Activated CD8-positive, alpha-beta memory T cell treated with anti-CD3 and anti-CD28 coated beads for 36 hours (primary cell): ENCODE data around the gene LSS. TPM values are rescaled to one million over a fixed set of nuclear protein-coding genes. Genes with fewer than 3 reads are reported as not detected.

Experiments
- CTCF ChIA-PET: fragments of 350-600 bp; sonication (Branson Sonifier 250); formaldehyde crosslinking; loops from one replicate; lab custom pipeline; 2021; ENCODE audit warnings: antibody characterized with exemption; lab: Charles Lee
- POLR2A ChIA-PET: fragments of 350-600 bp; sonication (Branson Sonifier 250); formaldehyde crosslinking; loops from one replicate; lab custom pipeline; 2021; ENCODE audit warnings: antibody characterized with exemption; lab: Charles Lee
- total RNA-seq, 2 experiments: library from RNA; stranded (reverse); gene quantifications; one replicate each; pipeline ENCODE4 v1.2.3, GENCODE V29; 2021

LSS gene
- total RNA-seq, 2 experiments from 2014 or later: 19.2 to 20.1 TPM

GRCh38 chr21:46160907-46161632, 67.5 kb downstream of the LSS start:
- ChIA-PET CTCF (interaction anchor here (0.6 kb wide), 1 partner anchor 41 kb away, joined by 3 read pairs; no protein-coding TSS in a partner anchor), POLR2A (no interaction called here)

DNA sequence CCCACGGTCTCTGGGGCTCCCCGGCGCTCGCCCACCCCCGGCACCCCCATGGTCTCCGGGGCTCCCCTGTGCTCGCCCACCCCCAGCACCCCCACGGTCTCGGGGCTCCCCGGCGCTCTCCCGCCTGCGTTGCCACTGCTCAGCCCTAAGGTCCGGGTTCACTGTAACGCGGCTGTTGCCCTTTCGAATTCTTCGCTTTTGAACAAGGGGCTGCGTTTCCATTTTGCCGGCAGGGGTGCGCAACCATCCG, 68.0 kb downstream of the LSS start:
- POLR2A ChIA-PET: no interaction called here

DNA sequence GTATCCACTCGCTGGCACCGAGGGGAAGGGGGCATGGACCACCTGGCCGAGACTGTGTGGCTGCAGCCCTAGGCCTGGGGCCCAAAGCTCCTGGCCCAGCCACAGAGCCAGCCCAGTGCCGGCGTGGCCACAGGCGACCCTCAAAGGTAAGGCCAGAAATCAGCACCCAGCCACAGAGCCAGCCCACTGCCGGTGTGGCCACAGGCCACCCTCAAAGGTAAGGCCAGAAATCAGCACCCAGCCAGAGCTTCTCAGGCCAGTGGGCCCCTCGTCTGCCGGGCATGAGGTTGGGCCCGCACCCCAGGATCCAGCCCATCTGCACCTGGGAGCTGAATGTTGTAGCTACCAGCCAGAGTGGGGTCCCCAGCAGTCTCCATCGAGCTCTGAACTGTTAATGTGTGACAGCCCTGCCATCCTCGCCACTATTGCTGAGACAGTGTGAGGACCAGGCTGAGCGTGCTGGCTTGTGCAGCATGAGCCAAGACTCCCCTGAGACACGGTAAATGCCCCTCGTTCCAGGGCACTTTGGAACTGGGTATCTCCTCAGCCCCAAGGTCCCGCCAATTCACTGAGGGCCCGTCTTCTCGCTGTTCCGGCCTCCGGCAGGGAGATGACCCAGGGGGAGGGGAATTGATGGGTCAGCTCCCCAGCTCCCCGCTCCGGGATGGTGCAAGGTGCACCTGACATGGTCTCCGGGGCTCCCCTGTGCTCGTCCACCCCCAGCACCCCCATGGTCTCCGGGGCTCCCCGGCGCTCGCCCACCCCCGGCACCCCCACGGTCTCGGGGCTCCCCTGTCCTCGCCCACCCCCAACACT, 68.5 kb downstream of the LSS start:
- POLR2A ChIA-PET: no interaction called here

More for the DNA sequence above, 68.0 kb downstream of the LSS start:
- CTCF ChIA-PET: no interaction called here

GRCh38 chr21:46159390-46159789, 69.2 kb downstream of the LSS start:
- POLR2A ChIA-PET: no interaction called here
- CTCF ChIA-PET: no interaction called here

More for the DNA sequence above, 68.5 kb downstream of the LSS start:
- CTCF ChIA-PET: no interaction called here

GRCh38 chr21:46158666-46159300, 69.8 kb downstream of the LSS start:
- POLR2A ChIA-PET: no interaction called here
- CTCF ChIA-PET: interaction anchor here (0.9 kb wide), 1 partner anchor 15 kb away, joined by 4 read pairs; no protein-coding TSS in a partner anchor

GRCh38 chr21:46157987-46158451, 70.6 kb downstream of the LSS start:
- ChIA-PET POLR2A (no interaction called here), CTCF (interaction anchor here (0.9 kb wide), 1 partner anchor 14 kb away, joined by 4 read pairs; no protein-coding TSS in a partner anchor)

DNA sequence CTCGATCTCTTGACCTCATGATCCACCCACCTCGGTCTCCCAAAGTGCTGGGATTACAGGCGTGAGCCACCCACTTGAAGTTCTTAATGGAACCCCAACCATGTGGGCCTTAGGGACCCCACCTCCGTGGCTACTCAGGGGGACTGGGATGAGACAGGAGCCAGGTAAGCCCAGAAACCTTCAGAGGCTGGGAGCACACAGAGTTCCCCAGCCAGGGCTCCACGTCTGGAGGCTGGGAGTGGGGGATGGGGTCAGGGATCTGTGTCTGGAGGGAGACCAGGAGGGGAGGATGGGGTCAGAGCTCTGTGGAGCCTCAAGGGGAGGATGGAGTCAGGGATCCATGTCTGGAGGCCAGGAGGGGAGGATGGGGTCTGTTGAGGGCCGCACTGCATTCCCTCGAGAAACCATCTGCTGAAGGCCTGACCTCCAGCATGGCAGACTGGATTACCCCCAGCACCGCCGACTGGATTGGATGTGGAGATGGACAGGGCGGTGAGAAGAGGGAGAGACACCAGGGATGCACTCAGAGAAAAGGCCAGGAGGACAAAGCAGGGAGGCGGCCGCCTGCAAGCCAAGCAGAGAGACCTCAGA, 71.1 kb downstream of the LSS start:
- ChIA-PET CTCF (no interaction called here), POLR2A (no interaction called here)

DNA sequence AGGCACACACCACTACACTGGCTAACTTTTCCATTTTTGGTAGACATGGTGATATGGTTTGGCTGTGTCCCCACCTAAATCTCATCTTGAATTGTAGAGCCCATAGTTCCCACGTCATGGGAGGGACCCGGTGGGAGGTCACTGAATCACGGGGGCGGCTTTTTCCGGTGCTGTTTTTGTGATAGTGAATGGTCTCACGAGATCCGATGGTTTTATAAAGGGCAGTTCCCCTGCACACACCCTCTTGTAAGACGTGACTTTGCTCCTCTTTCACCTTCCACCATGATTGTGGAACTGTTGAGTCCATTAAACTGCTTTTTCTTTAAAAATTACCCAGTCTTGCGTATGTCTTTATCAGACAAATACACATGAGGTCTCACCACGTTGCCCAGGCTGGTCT, 71.9 kb downstream of the LSS start:
- CTCF ChIA-PET: interaction anchor here (0.9 kb wide), 1 partner anchor 44 kb away, joined by 3 read pairs; no protein-coding TSS in a partner anchor
- POLR2A ChIA-PET: no interaction called here

- CTCF ChIA-PET: interaction anchor here (0.9 kb wide), 1 partner anchor 44 kb away, joined by 3 read pairs; no protein-coding TSS in a partner anchor
Observed at GRCh38 chr21:46156378-46156645, 72.3 kb downstream of the LSS start.

GRCh38 chr21:46155514-46156377, 72.8 kb downstream of the LSS start, which contains the start of gene FTCD:
Gene FTCD (minus strand): TSS chr21:46155579. CDS start chr21:46155523, 56 bp downstream.
- POLR2A ChIA-PET: no interaction called here

More at GRCh38 chr21:46156378-46156645, 72.3 kb downstream of the LSS start:
- POLR2A ChIA-PET: no interaction called here

DNA sequence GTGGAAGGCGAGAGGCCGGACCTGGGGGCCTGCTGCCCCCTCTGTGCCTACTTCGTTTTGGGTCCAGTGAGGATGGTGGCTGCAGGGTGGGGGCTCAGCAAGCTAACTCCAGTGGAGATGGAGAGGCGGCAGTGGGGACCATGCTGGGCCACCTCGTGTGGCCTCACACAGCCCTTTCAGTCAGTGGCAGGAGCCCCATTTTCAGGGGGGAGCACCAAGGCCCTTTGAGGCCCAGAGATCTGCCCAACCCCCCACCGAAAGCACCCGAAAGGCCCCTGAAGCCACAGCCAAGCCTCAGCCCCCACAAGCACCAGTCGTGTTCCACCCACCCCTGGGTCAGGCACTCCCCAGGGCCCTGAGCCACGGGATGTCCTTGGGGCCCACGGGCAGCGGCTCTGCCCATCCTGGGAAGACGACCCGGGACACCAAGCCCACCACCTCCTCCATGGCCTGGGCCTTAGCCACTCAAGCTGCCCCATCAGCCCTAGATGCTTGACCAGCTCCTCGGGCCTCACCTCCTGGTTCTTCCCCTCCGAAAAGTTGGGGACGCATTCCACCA, 73.5 kb downstream of the LSS start:
- ChIA-PET CTCF (interaction anchor here (1.2 kb wide), 1 partner anchor 12 kb away, joined by 3 read pairs; no protein-coding TSS in a partner anchor), POLR2A (no interaction called here)

More at GRCh38 chr21:46155514-46156377, 72.8 kb downstream of the LSS start, which contains the start of gene FTCD:
- CTCF ChIA-PET: interaction anchor here (0.9 to 1.2 kb wide), 2 partner anchors 12 to 43 kb away, joined by 3 read pairs; no protein-coding TSS in a partner anchor

- CTCF ChIA-PET: interaction anchor here (1.0 to 1.5 kb wide), 3 partner anchors 11 to 73 kb away, joined by 3 read pairs; no protein-coding TSS in a partner anchor
Observed at GRCh38 chr21:46154155-46154954, 74.2 kb downstream of the LSS start.

DNA sequence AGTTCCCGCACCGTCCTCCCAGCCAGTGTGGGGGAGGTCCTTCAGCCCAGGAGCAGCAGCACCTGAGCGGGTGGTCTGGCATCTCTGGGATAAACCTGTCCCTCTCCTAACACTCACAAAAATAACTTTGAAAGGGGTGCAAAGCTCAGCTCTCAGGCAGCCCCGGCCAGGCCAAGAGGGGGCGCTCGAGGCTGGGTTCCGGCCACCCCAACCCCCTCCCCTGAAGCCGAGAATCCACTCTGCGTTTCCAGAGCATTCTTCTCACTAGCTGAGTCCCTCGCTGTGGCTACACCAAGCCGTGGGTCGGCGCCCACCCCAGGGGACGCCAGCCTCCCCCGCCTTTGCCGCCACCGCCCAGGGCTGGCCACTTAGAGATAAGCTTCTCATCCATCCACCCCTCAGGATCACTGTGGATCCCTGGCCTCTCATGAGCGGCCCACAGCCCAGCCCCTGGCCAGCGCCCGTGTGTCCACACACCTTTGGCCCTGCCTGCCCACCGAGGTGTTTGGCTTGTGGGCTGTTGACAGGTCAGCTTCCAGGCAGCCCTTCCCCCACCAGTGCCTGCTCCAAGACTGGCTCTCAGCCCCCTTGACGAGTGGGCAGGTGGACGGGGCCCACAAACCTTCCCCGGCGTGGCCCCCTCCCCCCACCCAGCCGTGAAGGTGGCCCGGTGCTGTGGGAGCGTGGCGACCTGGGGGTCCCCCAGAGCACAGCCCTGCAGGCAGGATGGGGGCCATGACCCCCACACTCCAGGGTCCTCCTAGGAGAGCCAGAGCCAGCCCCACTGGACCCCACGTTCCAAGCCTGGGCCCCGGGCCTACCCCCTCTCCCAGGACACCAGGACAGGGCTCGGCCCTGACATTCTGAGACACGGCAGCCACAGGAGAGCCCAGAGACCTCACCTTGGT, 75.1 kb downstream of the LSS start:
- ChIA-PET POLR2A (no interaction called here), CTCF (interaction anchor here (1.0 to 1.8 kb wide), 4 partner anchors 10 to 74 kb away, joined by 3 to 13 read pairs (median 3); no protein-coding TSS in a partner anchor)

More at GRCh38 chr21:46154155-46154954, 74.2 kb downstream of the LSS start:
- POLR2A ChIA-PET: no interaction called here

DNA sequence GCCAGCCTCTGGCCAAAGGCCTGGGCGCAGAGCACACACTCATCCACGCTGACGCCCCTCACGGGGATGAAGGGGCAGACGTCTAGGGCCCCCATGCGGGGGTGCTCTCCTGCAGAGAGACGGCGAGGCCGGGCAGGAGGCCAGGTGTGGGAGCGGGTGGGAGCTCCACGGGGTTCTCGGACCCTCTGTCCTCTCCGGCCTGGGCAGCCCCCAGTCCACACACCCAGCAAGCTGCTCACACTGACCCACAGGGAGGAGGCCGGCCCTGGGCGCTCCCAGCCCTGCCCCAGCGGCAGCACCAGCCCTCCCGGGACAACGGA, 75.7 kb downstream of the LSS start:
- ChIA-PET CTCF (interaction anchor here (1.3 to 1.8 kb wide), 3 partner anchors 9 to 21 kb away, joined by 3 to 13 read pairs (median 3); no protein-coding TSS in a partner anchor), POLR2A (no interaction called here)

DNA sequence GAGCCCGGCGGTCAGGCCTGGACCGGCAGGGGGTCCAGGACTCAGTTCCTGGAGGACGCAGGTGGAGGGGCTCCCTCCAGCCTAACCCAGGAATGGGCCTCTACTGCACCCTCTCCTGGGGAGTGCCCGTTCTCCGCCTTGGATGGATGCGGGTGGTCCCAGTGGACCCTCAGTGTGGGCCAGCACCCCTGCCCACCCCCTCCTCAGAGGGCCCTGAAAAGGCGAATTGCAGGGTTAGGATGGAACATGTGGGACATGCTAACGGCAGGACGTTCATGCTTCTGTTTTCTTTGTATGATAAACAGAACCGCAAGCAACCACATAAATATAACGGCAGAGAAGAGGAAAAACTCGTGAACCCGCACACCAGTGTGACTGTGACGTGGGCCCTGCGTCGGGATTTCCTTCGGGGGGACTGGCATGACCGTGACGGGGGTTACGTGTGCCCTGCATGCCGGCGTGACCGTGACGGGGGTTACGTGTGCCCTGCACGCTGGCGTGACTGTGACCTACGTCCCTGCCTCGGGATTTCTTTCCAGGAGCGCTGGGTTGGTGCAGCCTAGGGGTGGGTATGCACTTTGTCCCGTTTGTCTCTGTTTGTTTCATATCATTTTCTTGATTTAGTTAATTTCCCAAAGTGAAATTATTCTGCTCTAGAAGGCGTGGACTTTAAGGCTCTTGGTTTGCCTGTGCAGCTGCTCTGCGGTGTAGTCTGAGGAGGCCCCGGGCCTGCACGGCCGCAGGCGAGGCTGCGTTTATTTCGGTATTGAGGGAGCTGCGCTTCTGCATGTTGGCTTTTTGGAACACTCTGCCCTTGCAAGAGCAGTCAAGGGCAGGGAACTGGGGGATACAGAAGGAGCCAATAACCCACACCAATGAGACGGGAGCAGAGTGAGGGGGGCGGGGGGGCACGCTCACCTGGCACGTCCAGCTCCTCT, 76.3 kb downstream of the LSS start:
- POLR2A ChIA-PET: no interaction called here
- CTCF ChIA-PET: interaction anchor here (1.3 to 1.8 kb wide), 2 partner anchors 9 to 20 kb away, joined by 3 to 13 read pairs; no protein-coding TSS in a partner anchor
